ENCODE measurements around the gene ST3GAL2.

Gene ST3GAL2

GRCh38 chr16:70481929-70482536, 43.1 kb upstream of the ST3GAL2 start:
- no peaks in the 10 kb centered on the region for H3K9me3 ChIP-seq (ENCODE audit: control insufficient read depth, low read length)
- H3K9ac ChIP-seq = no peak overlapping the region
- no peak overlapping the region for H2AFZ ChIP-seq
- no peaks in the 10 kb centered on the region for H3K27me3 ChIP-seq (ENCODE audit: control insufficient read depth, insufficient read depth, low read length)
- H3K79me2 ChIP-seq = no peaks in the 10 kb centered on the region
- no peak overlapping the region for H3K4me2 ChIP-seq (ENCODE audit: low read length)
- no peak overlapping the region for H3K4me3 ChIP-seq (ENCODE audit: low read depth, low read length)
- TF ChIP-seq, protein P1, sequence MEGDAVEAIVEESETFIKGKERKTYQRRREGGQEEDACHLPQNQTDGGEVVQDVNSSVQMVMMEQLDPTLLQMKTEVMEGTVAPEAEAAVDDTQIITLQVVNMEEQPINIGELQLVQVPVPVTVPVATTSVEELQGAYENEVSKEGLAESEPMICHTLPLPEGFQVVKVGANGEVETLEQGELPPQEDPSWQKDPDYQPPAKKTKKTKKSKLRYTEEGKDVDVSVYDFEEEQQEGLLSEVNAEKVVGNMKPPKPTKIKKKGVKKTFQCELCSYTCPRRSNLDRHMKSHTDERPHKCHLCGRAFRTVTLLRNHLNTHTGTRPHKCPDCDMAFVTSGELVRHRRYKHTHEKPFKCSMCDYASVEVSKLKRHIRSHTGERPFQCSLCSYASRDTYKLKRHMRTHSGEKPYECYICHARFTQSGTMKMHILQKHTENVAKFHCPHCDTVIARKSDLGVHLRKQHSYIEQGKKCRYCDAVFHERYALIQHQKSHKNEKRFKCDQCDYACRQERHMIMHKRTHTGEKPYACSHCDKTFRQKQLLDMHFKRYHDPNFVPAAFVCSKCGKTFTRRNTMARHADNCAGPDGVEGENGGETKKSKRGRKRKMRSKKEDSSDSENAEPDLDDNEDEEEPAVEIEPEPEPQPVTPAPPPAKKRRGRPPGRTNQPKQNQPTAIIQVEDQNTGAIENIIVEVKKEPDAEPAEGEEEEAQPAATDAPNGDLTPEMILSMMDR (IDR thresholded peaks at IDR 0.05) = no peak
- no peaks in the 10 kb centered on the region for H3K36me3 ChIP-seq (ENCODE audit: control insufficient read depth, insufficient read depth, low read length)
- no peaks in the 10 kb centered on the region for H3K4me1 ChIP-seq
- no peak overlapping the region for H3K27ac ChIP-seq

DNA sequence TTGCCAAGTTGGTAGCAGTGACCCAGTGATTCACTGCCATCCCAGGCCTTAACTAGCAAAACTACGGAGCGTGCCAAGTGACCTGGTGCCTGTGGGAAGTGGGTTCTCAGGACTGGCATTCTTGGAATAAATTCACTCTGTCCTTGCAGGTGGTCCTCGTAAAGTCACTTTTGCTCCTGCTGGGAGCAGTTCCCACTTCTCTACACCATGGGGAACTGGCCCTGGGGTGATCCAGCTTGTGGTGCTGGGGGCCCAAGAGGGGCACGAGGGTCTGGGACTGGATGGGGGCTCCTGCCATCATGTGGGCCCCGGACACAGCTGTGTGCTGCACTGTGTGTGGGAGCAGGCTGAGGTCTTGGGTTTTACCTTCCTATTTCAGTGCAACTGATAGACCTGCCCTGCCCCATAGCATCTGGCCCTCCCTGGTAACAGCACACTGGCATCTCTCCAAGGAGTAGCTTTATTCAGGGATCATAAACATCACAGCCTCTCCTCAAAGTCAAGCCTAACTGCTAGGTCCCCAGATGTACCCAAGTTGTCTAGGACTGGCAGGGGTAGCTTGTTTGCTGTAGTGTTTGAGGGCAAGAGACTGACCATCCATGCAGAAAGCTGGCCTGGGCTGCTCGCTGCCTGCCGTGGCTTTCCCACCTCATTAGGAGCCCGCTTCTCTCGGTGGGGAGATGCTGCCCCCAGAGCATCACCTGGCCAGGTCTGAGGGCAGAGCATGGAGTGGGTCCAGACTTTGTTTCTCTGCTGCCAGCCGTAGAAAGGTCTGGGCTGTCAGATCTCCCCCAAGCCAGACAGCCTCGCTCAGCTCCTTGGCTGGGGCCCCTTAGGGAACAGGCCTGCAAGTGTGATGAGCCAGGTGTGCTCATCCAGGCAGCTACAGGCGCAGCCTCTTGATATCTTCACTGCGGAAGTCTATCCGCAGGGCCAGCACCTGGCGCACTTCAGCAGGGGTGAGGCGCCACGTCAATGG, 41.5 kb upstream of the ST3GAL2 start:
- no peak overlapping the region for H3K27ac ChIP-seq
- no peak overlapping the region for H2AFZ ChIP-seq
- no peaks in the 10 kb centered on the region for H3K79me2 ChIP-seq
- H3K9ac ChIP-seq = no peak overlapping the region
- no peaks in the 10 kb centered on the region for H3K27me3 ChIP-seq (ENCODE audit: control insufficient read depth, insufficient read depth, low read length)
- H3K4me1 ChIP-seq = no peaks in the 10 kb centered on the region
- no peak overlapping the region for H3K4me3 ChIP-seq (ENCODE audit: low read depth, low read length)
- H3K4me2 ChIP-seq (ENCODE audit: low read length) = no peak overlapping the region
- no peaks in the 10 kb centered on the region for H3K36me3 ChIP-seq (ENCODE audit: control insufficient read depth, insufficient read depth, low read length)
- no peaks in the 10 kb centered on the region for H3K9me3 ChIP-seq (ENCODE audit: control insufficient read depth, low read length)
- TF ChIP-seq, protein P1 (IDR thresholded peaks at IDR 0.05) = no peak

DNA sequence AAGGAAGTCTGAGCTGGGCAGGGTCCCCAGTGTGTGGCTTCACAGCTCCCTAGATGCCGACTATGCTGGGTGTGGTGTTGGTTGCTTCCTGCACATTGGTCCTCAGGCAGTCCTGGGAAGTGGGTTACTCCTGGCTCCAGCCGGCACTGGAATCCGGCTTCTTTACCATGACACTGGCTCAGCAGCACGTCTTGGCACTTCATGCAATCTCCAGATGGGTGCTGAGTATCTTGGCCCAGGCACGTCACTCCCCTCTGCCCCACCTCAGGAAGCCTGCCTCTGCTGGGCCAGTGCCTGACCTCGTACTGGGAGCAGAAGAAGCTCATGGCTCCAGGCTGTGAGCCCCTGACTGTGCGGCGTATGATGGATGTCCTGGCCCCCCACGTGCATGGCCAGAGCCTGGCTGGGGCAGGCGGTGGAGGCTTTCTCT, 40.0 kb upstream of the ST3GAL2 start:
- Histone ChIP-seq H3K9me3 (ENCODE audit: control insufficient read depth, low read length) (no peaks in the 10 kb centered on the region), H3K27ac (no peak overlapping the region), H3K79me2 (no peaks in the 10 kb centered on the region), H3K4me2 (ENCODE audit: low read length) (no peak overlapping the region), H2AFZ (no peak overlapping the region), H3K4me1 (no peaks in the 10 kb centered on the region), H3K27me3 (ENCODE audit: control insufficient read depth, insufficient read depth, low read length) (no peaks in the 10 kb centered on the region), H3K4me3 (ENCODE audit: low read depth, low read length) (no peak overlapping the region), H3K9ac (no peak overlapping the region), H3K36me3 (ENCODE audit: control insufficient read depth, insufficient read depth, low read length) (no peaks in the 10 kb centered on the region)
- TF ChIP-seq, protein P1 (IDR thresholded peaks at IDR 0.05) = no peak

DNA sequence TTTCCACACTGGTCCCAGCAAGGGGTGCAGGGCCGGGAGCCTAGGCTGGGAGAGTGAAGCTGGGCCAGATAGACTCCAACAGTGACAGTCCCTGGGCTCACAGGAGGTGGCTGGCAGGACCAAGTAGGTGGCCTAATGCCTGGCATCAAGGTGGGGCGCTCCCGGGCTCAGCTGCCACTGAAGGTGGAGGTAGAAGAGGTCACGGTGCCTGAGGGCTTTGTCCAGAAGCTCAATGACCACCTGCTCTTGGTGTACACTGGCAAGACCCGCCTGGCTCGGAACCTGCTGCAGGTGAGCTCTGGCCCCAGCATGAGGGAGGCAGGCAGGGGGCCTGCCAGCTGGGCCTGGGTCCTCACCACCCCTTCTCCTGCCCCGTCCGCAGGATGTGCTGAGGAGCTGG, 39.3 kb upstream of the ST3GAL2 start:
- Histone ChIP-seq H3K4me1 (no peaks in the 10 kb centered on the region), H3K9me3 (ENCODE audit: control insufficient read depth, low read length) (no peaks in the 10 kb centered on the region), H3K9ac (no peak overlapping the region), H3K79me2 (no peaks in the 10 kb centered on the region), H2AFZ (no peak overlapping the region), H3K36me3 (ENCODE audit: control insufficient read depth, insufficient read depth, low read length) (no peaks in the 10 kb centered on the region), H3K4me2 (ENCODE audit: low read length) (no peak overlapping the region), H3K27ac (no peak overlapping the region), H3K4me3 (ENCODE audit: low read depth, low read length) (no peak overlapping the region), H3K27me3 (ENCODE audit: control insufficient read depth, insufficient read depth, low read length) (no peaks in the 10 kb centered on the region)
- TF ChIP-seq, protein P1 (IDR thresholded peaks at IDR 0.05) = no peak

Data from parathyroid adenoma (tissue), 2 donors.